PC-9 (cell line): Measurements from ENCODE around the gene RGL2. TPM values are rescaled to one million over a fixed set of nuclear protein-coding genes. Genes with fewer than 3 reads are reported as not detected.

Source experiments
- BruUV-seq: library from RNA; stranded (reverse); fragments of 400-500 nt; replicated peaks from 2 replicates; lab custom pipeline; 2021; lab: Mats Ljungman, UMichigan
- CTCF ChIA-PET: fragments of 300-600 bp; sonication (Branson Sonifier 250); formaldehyde crosslinking; loops from one replicate; lab custom pipeline; 2022; ENCODE audit warnings: antibody characterized with exemption; lab: Charles Lee
- POLR2A ChIA-PET: fragments of 300-600 bp; sonication (Branson Sonifier 250); formaldehyde crosslinking; loops from one replicate; lab custom pipeline; 2022; ENCODE audit warnings: antibody characterized with exemption; ENCODE audit not compliant: unreplicated experiment; lab: Charles Lee
- DNase-seq, 2 experiments: peaks; one replicate each; pipeline versions ENCODE4 v3.0.0 to v3.0.0-alpha.2; 2015 to 2022; ENCODE audit warnings: mixed read lengths in 1 of 2
- H2AFZ ChIP-seq: fragments of 200-600 bp; sonication (generic); 2 replicates; pipeline ENCODE4 v1.8.1; 2017; ENCODE audit warnings: antibody characterized with exemption
- H3F3A ChIP-seq: fragments of 200-600 bp; sonication (generic); 2 replicates; pipeline ENCODE4 v1.8.1; 2017; ENCODE audit warnings: antibody characterized with exemption, mild to moderate bottlenecking, low read depth; ENCODE audit not compliant: insufficient read depth
- H3K27ac ChIP-seq: fragments of 200-600 bp; sonication (generic); 2 replicates; pipeline ENCODE4 v1.6.1; 2016; ENCODE audit warnings: mixed run types
- H3K27me3 ChIP-seq: fragments of 200-600 bp; sonication (generic); 2 replicates; pipeline ENCODE4 v1.6.1; 2016; ENCODE audit warnings: low read depth, mixed run types; ENCODE audit not compliant: insufficient read depth
- H3K36me3 ChIP-seq: fragments of 200-600 bp; sonication (generic); 2 replicates; pipeline ENCODE4 v1.6.1; 2016; ENCODE audit warnings: low read depth, mixed run types
- H3K4me1 ChIP-seq: fragments of 200-600 bp; sonication (generic); replicated peaks from 2 replicates; pipeline ENCODE4 v1.6.1; 2016; ENCODE audit warnings: mixed run types; ENCODE audit not compliant: insufficient read depth
- H3K4me2 ChIP-seq: fragments of 200-600 bp; sonication (generic); 2 replicates; pipeline ENCODE4 v1.6.1; 2017; ENCODE audit warnings: mixed run types
- H3K4me3 ChIP-seq: fragments of 200-600 bp; sonication (generic); 2 replicates; pipeline ENCODE4 v1.6.1; 2016; ENCODE audit warnings: mixed run types
- H3K79me2 ChIP-seq: fragments of 200-600 bp; sonication (generic); 2 replicates; pipeline ENCODE4 v1.6.1; 2017; ENCODE audit warnings: low read depth, mixed run types
- H3K9me2 ChIP-seq: fragments of 200-600 bp; sonication (generic); 2 replicates; pipeline ENCODE4 v1.8.1; 2017; ENCODE audit warnings: mild to moderate bottlenecking; ENCODE audit not compliant: insufficient read depth
- H3K9me3 ChIP-seq: fragments of 200-600 bp; sonication (generic); 2 replicates; pipeline ENCODE4 v1.8.1; 2016; ENCODE audit warnings: low read depth; ENCODE audit not compliant: insufficient read depth
- H4K20me1 ChIP-seq: fragments of 200-600 bp; sonication (generic); 2 replicates; pipeline ENCODE4 v1.8.1; 2017; ENCODE audit not compliant: insufficient read depth
- EZH2 ChIP-seq: fragments of 200-600 bp; sonication (generic); IDR thresholded peaks from 2 replicates; pipeline ENCODE4 v1.8.0; 2017; ENCODE audit warnings: antibody characterized with exemption, low read depth
- intact Hi-C: fragments of 100-400 bp; cut with micrococcal nuclease; formaldehyde crosslinking; loops from one replicate; pipeline ENCODE4 v1.10.0; 2022; ENCODE audit not compliant: unreplicated experiment
- total RNA-seq: library from RNA; stranded (reverse); gene quantifications from 2 replicates; pipeline ENCODE4 v1.2.3, GENCODE V29; 2021
- TF ChIP-seq, protein P1 (sequence below): fragments of 200-600 bp; sonication (generic); conservative IDR thresholded peaks from 2 replicates; pipeline ENCODE4 v1.6.1; 2017; ENCODE audit warnings: mixed run types, antibody characterized with exemption, mild to moderate bottlenecking, moderate library complexity

The RGL2 gene
- total RNA-seq, 1 experiment from 2014 or later = 102 TPM

DNA sequence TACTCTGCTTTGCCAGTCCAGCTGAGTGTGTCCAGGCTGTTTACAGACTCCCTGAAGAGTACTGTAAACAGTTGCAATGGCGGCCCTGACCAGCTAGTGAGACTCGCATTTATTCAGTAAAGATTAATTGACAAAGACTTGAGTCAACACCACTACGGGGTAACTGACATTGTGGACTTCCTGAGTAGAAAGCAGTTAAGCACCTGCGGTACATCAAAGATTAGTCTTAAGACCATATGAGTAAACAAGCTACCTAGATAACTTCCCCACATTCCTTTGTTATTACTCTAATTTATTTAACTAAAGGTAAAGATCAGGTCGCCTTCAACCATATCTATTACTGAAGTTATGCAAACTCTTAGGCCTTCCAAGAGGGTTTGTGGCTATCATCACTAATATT is 39.7 kb downstream of the RGL2 start:
- Histone ChIP-seq H2AFZ (no peak overlapping the region), H3K79me2 (no peaks in the 10 kb centered on the region; the same call in 1 of the 2 replicates), H3K27ac (peak overlapping the region; percentile 37; the same call in 1 of the 2 replicates), H3F3A (peaks cover 37% of the 10 kb centered on the region), H3K4me2 (0 out of 2 replicates have a peak overlapping the region, but pooled peaks have one; percentile 1), H3K9me3 (0 out of 2 replicates have a peak, but pooled peaks cover 5% of the 10 kb centered on the region), H3K4me1 (peaks cover 32% of the 10 kb centered on the region), H3K27me3 (no peaks in the 10 kb centered on the region), H3K9me2 (no peaks in the 10 kb centered on the region), H3K36me3 (peaks cover 11% of the 10 kb centered on the region; the same call in 1 of the 2 replicates), H3K4me3 (no peak overlapping the region), H4K20me1 (no peaks in the 10 kb centered on the region)
- no TSS peak for BruUV-seq
- ChIA-PET POLR2A (no interaction called here), CTCF (no interaction called here)
- TF ChIP-seq, protein P1, sequence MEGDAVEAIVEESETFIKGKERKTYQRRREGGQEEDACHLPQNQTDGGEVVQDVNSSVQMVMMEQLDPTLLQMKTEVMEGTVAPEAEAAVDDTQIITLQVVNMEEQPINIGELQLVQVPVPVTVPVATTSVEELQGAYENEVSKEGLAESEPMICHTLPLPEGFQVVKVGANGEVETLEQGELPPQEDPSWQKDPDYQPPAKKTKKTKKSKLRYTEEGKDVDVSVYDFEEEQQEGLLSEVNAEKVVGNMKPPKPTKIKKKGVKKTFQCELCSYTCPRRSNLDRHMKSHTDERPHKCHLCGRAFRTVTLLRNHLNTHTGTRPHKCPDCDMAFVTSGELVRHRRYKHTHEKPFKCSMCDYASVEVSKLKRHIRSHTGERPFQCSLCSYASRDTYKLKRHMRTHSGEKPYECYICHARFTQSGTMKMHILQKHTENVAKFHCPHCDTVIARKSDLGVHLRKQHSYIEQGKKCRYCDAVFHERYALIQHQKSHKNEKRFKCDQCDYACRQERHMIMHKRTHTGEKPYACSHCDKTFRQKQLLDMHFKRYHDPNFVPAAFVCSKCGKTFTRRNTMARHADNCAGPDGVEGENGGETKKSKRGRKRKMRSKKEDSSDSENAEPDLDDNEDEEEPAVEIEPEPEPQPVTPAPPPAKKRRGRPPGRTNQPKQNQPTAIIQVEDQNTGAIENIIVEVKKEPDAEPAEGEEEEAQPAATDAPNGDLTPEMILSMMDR = no peak
- no peak for TF ChIP-seq EZH2
- intact Hi-C loops = no loop called here
- DNase-seq = peak in 1 of 2 experiments; percentile 96

DNA sequence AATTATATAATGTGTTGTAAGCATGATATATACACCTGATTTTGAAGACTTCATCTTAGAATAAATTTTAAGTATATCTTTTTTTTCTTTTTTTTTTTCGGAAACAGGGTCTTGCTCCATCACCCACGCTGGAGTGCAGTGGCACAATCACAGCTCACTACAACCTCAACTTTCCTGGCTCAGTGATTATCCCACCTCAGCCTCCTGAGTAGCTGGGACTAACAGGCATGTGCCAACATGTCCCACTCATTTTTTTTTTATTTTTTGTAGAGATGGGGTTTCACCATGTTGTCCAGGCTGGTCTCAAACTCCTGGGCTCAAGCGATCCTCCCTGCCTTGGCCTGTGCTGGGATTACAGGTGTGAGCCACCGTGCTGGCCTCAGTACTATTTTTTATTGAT is 44.2 kb downstream of the RGL2 start:
- intact Hi-C loops = no loop called here
- POLR2A ChIA-PET = no interaction called here
- H4K20me1 ChIP-seq = no peaks in the 10 kb centered on the region
- no peak overlapping the region for H3K4me2 ChIP-seq
- peaks cover 23% of the 10 kb centered on the region; the same call in 1 of the 2 replicates for H3K36me3 ChIP-seq
- no peaks in the 10 kb centered on the region for H3K27me3 ChIP-seq
- no TSS peak for BruUV-seq
- CTCF ChIA-PET = no interaction called here
- no peaks in the 10 kb centered on the region for H3K9me2 ChIP-seq
- TF ChIP-seq, protein P1 = no peak
- no peak for TF ChIP-seq EZH2
- peaks cover 40% of the 10 kb centered on the region for H3F3A ChIP-seq
- H3K79me2 ChIP-seq = no peaks in the 10 kb centered on the region
- H3K4me3 ChIP-seq = no peak overlapping the region
- H3K27ac ChIP-seq = no peak overlapping the region
- H2AFZ ChIP-seq = no peak overlapping the region
- 0 out of 2 replicates have a peak, but pooled peaks cover 5% of the 10 kb centered on the region for H3K9me3 ChIP-seq
- peaks cover 33% of the 10 kb centered on the region for H3K4me1 ChIP-seq
- no peak for DNase-seq

DNA sequence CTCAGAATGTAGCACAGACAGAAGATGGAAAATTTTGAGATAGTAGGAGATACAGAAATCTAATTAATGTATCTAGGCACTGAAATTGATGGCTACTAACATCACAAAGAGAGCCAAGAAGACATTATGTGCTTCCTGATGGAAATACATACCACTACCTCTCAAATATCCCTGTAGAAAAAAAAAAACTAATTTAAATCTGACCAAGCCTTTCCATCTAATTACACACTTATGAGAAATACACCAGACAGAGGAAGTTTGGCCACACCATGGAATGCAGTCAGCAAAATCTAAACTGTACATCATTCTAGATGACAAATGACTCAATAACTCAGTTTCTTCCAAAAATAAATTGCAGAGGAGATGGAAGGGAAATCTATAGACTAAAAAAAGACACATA is 46.0 kb downstream of the RGL2 start:
- Histone ChIP-seq H3K27me3 (no peaks in the 10 kb centered on the region), H3K79me2 (no peaks in the 10 kb centered on the region), H3K9me3 (0 out of 2 replicates have a peak, but pooled peaks cover 5% of the 10 kb centered on the region), H3K4me2 (no peak overlapping the region), H3K27ac (no peak overlapping the region), H3K4me3 (no peak overlapping the region), H3K4me1 (peaks cover 28% of the 10 kb centered on the region), H4K20me1 (no peaks in the 10 kb centered on the region), H3K9me2 (no peaks in the 10 kb centered on the region), H2AFZ (no peak overlapping the region), H3F3A (peaks cover 34% of the 10 kb centered on the region), H3K36me3 (peaks cover 20% of the 10 kb centered on the region; the same call in 1 of the 2 replicates)
- TF ChIP-seq, protein P1 = no peak
- no peak for TF ChIP-seq EZH2
- intact Hi-C loops = no loop called here
- DNase-seq = no peak
- ChIA-PET CTCF (no interaction called here), POLR2A (no interaction called here)
- no TSS peak for BruUV-seq
